Naive B cell (primary cell): Measurements from ENCODE around the gene TXLNB. TPM values are rescaled to one million over a fixed set of nuclear protein-coding genes. Genes with fewer than 3 reads are reported as not detected.
"Not testable (repeated sequence)": the region's sequence is repeated elsewhere in the genome, so short reads cannot be mapped to it uniquely, and the experiment has no call there.

Experiments used
- ATAC-seq, 2 donors: fragments of 150-1000 bp; cut with Tn5 transposase; 2 replicates each; pipeline ENCODE4 v1.10.0; 2021; ENCODE audit warnings: low read depth in 2 of 2, mild to moderate bottlenecking in 2 of 2, moderate library complexity in 2 of 2
- DNase-seq: peaks from one replicate; pipeline ENCODE4 v3.0.0; 2022
- H3K27ac Mint-ChIP-seq, 6 donors: one replicate each; pipeline ENCODE4 v1.8.0; 2020 to 2022; ENCODE audit warnings: mild to moderate bottlenecking in 6 of 6, mixed read lengths in 6 of 6, moderate library complexity in 5 of 6, inconsistent platforms in 2 of 6
- H3K27me3 Mint-ChIP-seq, 3 donors: one replicate each; pipeline ENCODE4 v1.8.0; 2021 to 2022; ENCODE audit warnings: mixed read lengths in 3 of 3, mild to moderate bottlenecking in 1 of 3
- H3K36me3 Mint-ChIP-seq, 2 donors: one replicate each; pipeline ENCODE4 v1.8.0; 2020 to 2022; ENCODE audit warnings: mixed read lengths in 2 of 2, inconsistent platforms in 1 of 2, mild to moderate bottlenecking in 1 of 2
- H3K4me1 Mint-ChIP-seq, 3 donors: one replicate each; pipeline ENCODE4 v1.8.0; 2020 to 2022; ENCODE audit warnings: mixed read lengths in 3 of 3, inconsistent platforms in 1 of 3, mild to moderate bottlenecking in 1 of 3, moderate library complexity in 1 of 3
- H3K4me3 Mint-ChIP-seq, 8 donors: one replicate each; pipeline ENCODE4 v1.8.0; 2020 to 2022; ENCODE audit warnings: mild to moderate bottlenecking in 8 of 8, mixed read lengths in 8 of 8, moderate library complexity in 8 of 8, inconsistent platforms in 2 of 8
- H3K9me3 Mint-ChIP-seq, 7 donors: one replicate each; pipeline ENCODE4 v1.8.0; 2020 to 2022; ENCODE audit warnings: mixed read lengths in 7 of 7, mild to moderate bottlenecking in 5 of 7, inconsistent platforms in 2 of 7, moderate library complexity in 1 of 7
- polyA plus RNA-seq, 6 donors: library from polyadenylated mRNA; unstranded; fragments of 300-500 nt; fragmentation: Illumina TruSeq; gene quantifications; one replicate each; pipeline ENCODE4 v1.2.3, GENCODE V29; 2021; ENCODE audit warnings: low read depth in 6 of 6

The TXLNB gene
- polyA plus RNA-seq, 6 donors from 2014 or later = 0.35 to 2.1 (median 0.74) TPM

DNA sequence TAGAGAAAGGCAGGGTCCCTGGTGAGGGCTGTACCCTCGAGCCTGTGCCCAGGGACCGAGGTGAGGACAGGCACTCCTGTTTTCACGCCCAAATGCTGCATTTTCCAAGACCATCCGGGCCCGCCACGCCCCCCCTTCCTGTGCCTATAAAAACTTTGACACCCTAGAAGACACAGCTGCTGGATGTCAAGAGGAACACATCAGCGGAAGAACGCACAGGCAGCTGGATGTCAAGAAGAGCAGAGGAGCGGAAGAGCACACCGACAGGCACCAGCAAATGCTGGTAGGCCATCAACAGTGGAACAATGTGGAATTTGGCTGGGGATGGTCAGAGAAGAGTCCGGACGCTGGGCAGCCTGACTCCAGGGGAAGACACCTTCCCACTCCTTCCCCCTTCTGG is 56.1 kb downstream of the TXLNB start:
- DNase-seq (no peak), ATAC-seq (no peak)
- no peak overlapping the region for H3K27ac Mint-ChIP-seq
- H3K4me3 Mint-ChIP-seq = no peak overlapping the region
- no peaks in the 10 kb centered on the region for H3K4me1 Mint-ChIP-seq
- H3K36me3 Mint-ChIP-seq = peaks cover 8 to 12% of the 10 kb centered on the region in 2 donors
- no peaks in the 10 kb centered on the region for H3K27me3 Mint-ChIP-seq
- H3K9me3 Mint-ChIP-seq = peaks cover 0 to 14% (median 7%) of the 10 kb centered on the region in 7 donors

DNA sequence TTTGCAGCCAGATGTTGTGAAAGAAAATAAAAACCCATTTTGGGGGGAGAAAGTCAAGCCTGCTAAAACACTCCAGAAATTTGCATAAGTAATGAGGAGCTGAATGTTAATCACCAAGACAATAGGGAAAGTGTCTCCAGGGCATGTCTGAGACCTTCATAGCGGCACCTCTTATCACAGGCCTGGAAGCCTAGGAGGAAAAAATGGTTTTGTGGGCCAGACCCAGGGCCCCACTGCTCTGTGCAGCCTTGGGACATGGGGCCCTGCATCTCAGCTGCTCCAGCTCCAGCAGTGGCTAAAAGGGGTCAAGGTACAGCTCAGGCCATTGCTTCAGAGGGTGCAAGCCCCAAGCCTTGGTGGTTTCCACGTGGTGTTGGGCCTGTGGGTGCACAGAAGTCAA is 57.6 kb downstream of the TXLNB start:
- H3K36me3 Mint-ChIP-seq = peaks cover 8 to 12% of the 10 kb centered on the region in 2 donors
- not testable (repeated sequence) for ATAC-seq, H3K27me3 Mint-ChIP-seq, H3K27ac Mint-ChIP-seq, H3K4me1 Mint-ChIP-seq, DNase-seq, H3K4me3 Mint-ChIP-seq
- peaks cover 0 to 14% (median 7%) of the 10 kb centered on the region in 7 donors for H3K9me3 Mint-ChIP-seq

DNA sequence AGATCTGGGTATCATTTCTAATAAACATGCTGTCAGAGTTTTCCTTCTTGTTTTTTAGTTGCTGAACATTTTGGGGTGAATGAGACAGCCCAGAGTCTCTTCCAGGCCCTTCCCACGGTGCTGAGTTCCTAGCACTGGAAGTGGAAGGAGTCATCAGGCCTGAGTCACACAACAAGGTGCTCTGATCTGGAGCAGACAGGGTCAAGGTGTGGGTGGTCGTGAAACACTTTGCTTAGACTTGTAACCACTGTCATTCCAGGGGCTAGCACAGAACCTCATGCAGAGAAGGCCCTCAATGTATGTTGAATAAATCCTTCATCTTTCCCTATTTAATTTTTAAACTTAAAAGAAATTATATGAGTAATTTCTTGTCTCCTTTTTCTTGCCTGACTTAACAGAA is 60.6 kb downstream of the TXLNB start:
- ATAC-seq (no peak), DNase-seq (no peak)
- Mint-ChIP-seq H3K36me3 (peaks cover 4 to 8% of the 10 kb centered on the region in 2 donors), H3K9me3 (peaks cover 0 to 14% (median 7%) of the 10 kb centered on the region in 7 donors), H3K27me3 (no peaks in the 10 kb centered on the region), H3K27ac (peak overlapping the region in 1 of 6 donors; percentile 67), H3K4me3 (no peak overlapping the region), H3K4me1 (peaks cover 0 to 11% (median 0%) of the 10 kb centered on the region in 3 donors)

DNA sequence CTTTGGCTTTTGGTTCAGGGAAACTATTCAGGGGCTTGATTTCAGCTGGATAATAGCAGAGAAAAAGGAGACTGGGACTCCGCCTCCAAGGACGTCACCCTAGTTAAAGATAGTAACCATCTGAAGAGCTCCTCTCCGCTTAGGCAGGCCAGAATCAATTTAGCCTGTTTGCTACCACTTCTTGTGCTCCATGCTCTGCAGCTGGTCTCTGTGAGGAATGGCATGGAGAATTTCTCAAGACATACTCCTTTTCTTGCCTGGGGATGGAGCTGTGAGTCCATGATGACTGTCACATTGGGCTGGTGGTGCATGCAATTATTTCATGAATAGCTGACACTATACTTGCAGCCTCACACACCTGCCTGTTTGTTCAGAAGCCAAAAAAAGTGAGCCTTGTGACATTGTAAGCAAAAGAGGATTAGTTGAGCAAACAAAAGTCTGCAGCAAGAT is 61.4 kb downstream of the TXLNB start:
- Mint-ChIP-seq H3K27me3 (no peaks in the 10 kb centered on the region), H3K27ac (no peak overlapping the region), H3K4me3 (no peak overlapping the region), H3K36me3 (peaks cover 4 to 8% of the 10 kb centered on the region in 2 donors), H3K4me1 (peaks cover 0 to 11% (median 0%) of the 10 kb centered on the region in 3 donors), H3K9me3 (peaks cover 0 to 14% (median 7%) of the 10 kb centered on the region in 7 donors)
- ATAC-seq (no peak), DNase-seq (no peak)

DNA sequence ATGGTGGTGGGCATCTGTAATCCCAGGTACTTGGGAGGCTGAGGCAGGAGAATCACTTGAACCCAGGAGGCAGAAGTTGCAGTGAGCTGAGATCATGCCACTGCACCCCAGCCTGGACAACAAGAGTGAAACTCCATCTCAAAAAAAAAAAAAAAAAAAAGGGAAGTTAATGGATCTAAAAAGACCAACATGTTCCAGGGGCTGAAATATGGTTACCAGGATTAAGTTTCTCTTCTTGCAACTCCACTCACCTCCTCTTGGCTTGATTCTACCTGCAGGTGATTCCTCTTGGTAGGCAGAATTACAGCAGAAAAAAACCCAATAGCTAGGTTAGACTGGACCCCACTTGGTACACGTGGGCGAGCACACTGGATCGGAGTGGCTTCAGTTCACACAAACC is 63.4 kb downstream of the TXLNB start:
- peak overlapping the region in 1 of 6 donors; percentile 49 for H3K27ac Mint-ChIP-seq
- DNase-seq, ATAC-seq, H3K4me3 Mint-ChIP-seq, H3K9me3 Mint-ChIP-seq, H3K36me3 Mint-ChIP-seq, H3K27me3 Mint-ChIP-seq: not testable (repeated sequence)
- H3K4me1 Mint-ChIP-seq = peaks cover 0 to 11% (median 0%) of the 10 kb centered on the region in 3 donors

DNA sequence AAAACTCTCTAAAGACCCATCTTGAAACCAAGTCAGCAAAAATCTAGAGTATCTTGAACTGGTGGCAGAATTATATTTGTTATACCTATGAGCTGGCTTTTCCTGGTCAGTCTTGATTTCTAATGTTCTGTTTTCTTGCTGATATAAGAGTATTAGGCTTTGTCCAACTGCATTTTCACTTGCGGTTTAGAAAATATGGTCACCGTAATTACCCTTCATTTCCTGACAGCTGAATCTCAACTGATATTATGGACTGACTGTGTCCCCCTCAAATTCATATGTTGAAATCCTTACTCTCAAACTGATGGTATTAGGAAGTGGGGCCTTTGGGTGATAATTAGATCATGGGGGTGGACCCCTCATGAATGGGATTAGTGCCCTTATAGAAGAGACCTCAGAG is 72.1 kb downstream of the TXLNB start:
- Mint-ChIP-seq H3K4me3 (no peak overlapping the region), H3K27me3 (no peaks in the 10 kb centered on the region), H3K27ac (peak overlapping the region in 1 of 6 donors; percentile 27), H3K36me3 (no peaks in the 10 kb centered on the region), H3K9me3 (peaks cover 0 to 4% (median 0%) of the 10 kb centered on the region in 7 donors), H3K4me1 (peaks cover 3 to 14% (median 7%) of the 10 kb centered on the region in 3 donors)
- ATAC-seq = no peak
- no peak for DNase-seq

DNA sequence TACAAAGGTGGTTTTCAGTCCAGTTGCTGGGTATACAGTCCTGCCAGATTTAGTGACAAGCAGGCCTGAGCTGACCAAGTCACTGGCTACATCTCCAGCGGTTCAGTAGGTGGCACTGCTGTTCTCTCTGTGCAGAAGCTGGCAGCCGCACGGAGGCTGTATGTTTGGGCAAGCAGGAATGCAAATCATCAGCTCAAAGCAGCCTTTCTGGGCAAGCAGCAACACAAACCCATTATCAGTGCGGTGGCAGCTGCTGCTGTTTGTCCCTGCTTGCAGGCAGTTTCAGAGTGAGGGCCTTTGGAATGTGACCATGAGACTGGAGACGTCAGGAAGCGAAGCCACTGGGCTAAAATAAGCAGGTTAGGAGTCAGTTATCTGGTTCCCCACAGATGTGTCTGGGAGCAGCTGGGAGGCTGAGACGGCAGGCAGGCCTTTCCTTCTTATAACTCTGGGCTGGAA is 72.5 kb downstream of the TXLNB start:
- DNase-seq = peak; percentile 56
- Mint-ChIP-seq H3K4me3 (peak overlapping the region in 4 of 8 donors; percentile 13 to 81 (median 66)), H3K4me1 (peaks cover 3 to 14% (median 7%) of the 10 kb centered on the region in 3 donors), H3K36me3 (no peaks in the 10 kb centered on the region), H3K27me3 (no peaks in the 10 kb centered on the region), H3K9me3 (peaks cover 0 to 4% (median 0%) of the 10 kb centered on the region in 7 donors), H3K27ac (peak overlapping the region in 4 of 6 donors; percentile 1 to 44 (median 20))
- peak; percentile 100 for ATAC-seq

DNA sequence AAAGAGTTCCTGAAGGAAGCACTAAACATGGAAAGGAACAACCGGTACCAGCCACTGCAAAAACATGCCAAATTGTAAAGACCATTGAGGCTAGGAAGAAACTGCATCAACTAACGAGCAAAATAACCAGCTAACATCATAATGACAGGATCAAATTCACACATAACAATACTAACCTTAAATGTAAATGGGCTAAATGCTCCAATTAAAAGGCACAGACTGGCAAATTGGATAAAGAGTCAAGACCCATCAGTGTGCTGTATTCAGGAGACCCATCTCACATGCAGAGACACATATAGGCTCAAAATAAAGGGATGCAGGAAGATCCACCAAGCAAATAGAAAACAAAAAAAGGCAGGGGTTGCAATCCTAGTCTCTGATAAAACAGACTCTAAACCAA is 79.3 kb downstream of the TXLNB start:
- ATAC-seq, H3K27ac Mint-ChIP-seq, H3K27me3 Mint-ChIP-seq, DNase-seq, H3K4me3 Mint-ChIP-seq, H3K4me1 Mint-ChIP-seq: not testable (repeated sequence)
- Mint-ChIP-seq H3K9me3 (peaks cover 5 to 39% (median 24%) of the 10 kb centered on the region in 7 donors), H3K36me3 (peaks cover 0 to 33% of the 10 kb centered on the region in 2 donors)

DNA sequence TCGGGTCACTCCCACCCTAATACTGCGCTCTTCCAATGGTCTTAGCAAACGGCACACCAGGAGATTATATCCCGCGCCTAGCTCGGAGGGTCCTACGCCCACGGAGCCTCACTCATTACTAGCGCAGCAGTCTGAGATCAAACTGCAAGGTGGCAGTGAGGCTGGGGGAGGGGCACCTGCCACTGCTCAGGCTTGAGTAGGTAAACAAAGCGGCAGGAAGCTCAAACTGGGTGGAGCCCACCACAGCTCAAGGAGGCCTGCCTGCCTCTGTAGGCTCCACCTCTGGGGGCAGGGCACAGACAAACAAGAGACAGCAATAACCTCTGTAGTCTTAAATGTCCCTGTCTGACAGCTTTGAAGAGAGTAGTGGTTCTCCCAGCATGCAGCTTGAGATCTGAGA is 81.0 kb downstream of the TXLNB start:
- Mint-ChIP-seq H3K36me3 (peaks cover 0 to 43% of the 10 kb centered on the region in 2 donors), H3K9me3 (peaks cover 7 to 56% (median 40%) of the 10 kb centered on the region in 7 donors)
- DNase-seq, H3K4me3 Mint-ChIP-seq, ATAC-seq, H3K4me1 Mint-ChIP-seq, H3K27ac Mint-ChIP-seq, H3K27me3 Mint-ChIP-seq: not testable (repeated sequence)

DNA sequence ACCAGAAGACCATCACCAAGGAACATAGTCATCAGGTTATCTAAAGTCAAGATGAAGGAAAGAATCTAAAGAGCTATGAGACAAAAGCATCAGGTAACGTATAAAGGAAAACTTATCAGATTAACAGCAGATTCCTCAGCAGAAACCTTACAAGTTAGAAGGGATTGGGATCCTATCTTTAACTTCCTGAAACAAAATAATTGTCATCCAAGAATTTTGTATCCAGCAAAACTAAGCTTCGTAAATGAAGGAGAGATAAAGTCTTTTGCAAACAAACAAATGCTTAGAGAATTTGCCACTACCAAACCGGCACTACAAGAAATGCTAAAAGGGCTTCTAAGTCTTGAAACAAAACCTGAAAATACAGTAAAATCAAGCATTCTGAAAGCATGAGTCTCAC is 86.0 kb downstream of the TXLNB start:
- no peak for ATAC-seq
- Mint-ChIP-seq H3K27me3 (peaks cover 0 to 5% (median 0%) of the 10 kb centered on the region in 3 donors), H3K9me3 (peaks cover 3 to 63% (median 43%) of the 10 kb centered on the region in 7 donors), H3K36me3 (peaks cover 10 to 36% of the 10 kb centered on the region in 2 donors), H3K27ac (no peak overlapping the region), H3K4me1 (peaks cover 0 to 4% (median 0%) of the 10 kb centered on the region in 3 donors), H3K4me3 (no peak overlapping the region)
- no peak for DNase-seq

DNA sequence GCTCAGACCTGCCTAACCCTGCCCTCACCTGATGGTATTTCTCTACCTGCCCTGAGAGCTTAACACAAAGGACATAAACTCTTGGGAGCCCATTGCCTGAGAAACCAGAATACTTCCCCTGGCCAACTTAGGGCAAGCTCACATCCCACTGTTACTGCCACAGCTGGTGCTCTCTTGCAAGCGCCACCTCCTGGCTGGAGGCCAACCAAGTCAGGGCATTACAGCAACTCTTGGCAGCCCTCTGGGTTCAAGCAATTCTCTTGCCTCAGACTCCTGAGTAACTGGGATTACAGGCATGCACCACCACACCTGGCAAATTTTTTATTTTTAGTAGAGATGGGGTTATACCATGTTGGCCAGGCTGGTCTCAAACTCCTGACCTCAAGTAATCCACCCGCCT is 86.8 kb downstream of the TXLNB start:
- Mint-ChIP-seq H3K9me3 (peaks cover 3 to 55% (median 38%) of the 10 kb centered on the region in 7 donors), H3K36me3 (peaks cover 10 to 35% of the 10 kb centered on the region in 2 donors), H3K4me1 (no peaks in the 10 kb centered on the region), H3K27ac (no peak overlapping the region), H3K4me3 (peak overlapping the region in 1 of 8 donors; percentile 35), H3K27me3 (peaks cover 0 to 5% (median 0%) of the 10 kb centered on the region in 3 donors)
- ATAC-seq (no peak), DNase-seq (no peak)

DNA sequence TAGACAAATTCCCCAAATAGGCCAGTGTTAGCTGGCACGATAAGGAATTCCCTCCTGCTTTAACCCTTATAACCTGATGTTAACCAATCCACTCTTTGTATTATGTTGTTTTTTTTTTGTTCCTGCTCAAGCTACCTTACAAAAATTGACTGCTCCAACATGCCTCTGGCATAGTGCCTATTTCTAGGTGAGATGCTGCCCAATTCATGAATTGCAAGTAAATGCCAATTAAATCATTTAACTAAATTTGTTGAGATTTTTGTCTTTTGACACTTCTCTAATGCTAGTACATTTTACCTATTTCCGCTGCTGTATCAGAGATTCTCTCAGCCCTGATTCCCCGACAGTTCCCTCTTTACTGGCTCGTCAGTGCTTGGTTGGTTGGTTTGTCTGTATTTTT is 90.4 kb downstream of the TXLNB start:
- Mint-ChIP-seq H3K27me3 (no peaks in the 10 kb centered on the region), H3K36me3 (peaks cover 0 to 13% of the 10 kb centered on the region in 2 donors), H3K27ac (peak overlapping the region in 1 of 6 donors; percentile 52), H3K9me3 (peaks cover 0 to 22% (median 13%) of the 10 kb centered on the region in 7 donors), H3K4me1 (peaks cover 0 to 7% (median 3%) of the 10 kb centered on the region in 3 donors), H3K4me3 (no peak overlapping the region)
- ATAC-seq (no peak), DNase-seq (no peak)

DNA sequence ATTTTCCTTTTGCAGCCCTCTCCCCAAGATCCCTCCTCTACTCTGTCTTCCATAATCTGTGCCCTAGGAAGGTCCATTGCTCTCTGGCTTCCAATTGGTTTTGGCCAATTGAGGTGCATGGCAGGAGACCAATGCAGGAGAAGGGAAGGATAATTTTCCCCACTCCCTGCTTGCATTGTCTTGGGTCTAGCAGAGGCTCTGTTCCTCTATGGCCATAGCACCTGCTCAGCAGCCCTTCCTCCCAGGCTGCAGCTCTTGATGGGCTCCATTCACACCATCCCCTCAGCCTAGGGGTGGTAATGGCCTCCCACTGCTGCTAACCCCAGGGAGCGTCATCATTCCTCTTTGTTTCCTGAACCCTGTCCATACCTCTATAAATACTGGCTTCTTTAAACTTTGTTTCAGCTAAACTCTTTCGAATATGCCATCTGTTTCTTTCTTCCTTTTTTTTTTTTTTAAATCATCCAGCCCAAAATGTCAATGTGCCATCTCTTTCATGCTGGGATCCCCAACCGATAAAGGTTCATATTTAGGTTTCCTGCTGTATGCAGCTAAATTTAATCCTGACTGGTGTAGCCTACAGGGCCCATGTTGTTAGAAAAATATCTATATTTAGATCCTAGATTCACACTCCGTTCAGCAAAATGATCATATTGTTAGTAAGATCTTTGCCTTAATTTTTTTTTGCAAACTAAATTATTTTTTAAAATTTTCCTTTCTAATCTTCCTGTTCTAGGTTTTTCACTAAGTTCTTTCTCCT is 93.1 kb downstream of the TXLNB start:
- Mint-ChIP-seq H3K4me3 (no peak overlapping the region), H3K27ac (peak overlapping the region in 1 of 6 donors; percentile 34), H3K27me3 (no peaks in the 10 kb centered on the region), H3K4me1 (peaks cover 0 to 7% (median 3%) of the 10 kb centered on the region in 3 donors), H3K36me3 (peaks cover 0 to 13% of the 10 kb centered on the region in 2 donors), H3K9me3 (peaks cover 0 to 8% (median 2%) of the 10 kb centered on the region in 7 donors)
- DNase-seq (no peak), ATAC-seq (no peak)

DNA sequence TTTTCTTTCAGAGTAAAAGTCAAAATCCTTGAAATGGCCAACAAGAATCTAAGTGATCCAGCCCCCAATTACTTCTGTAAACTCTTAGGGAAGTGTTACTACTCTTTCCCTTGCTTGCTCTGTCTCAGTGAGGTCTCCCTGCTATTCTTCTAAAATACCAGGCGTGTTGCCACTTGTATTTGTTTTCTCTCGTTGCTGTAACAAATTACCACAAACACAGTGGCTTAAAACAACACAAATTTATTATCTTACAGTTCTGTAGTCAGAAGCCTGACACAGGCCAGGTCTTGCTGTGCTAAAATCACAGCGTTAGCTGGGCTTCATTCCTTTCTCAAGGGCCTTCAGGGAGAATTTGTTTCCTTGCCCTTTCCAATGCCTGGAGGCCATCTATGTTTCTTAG is 97.1 kb downstream of the TXLNB start:
- no peak overlapping the region for H3K4me3 Mint-ChIP-seq
- ATAC-seq = no peak

More for the DNA sequence above, 97.1 kb downstream of the TXLNB start:
- H3K9me3 Mint-ChIP-seq = peaks cover 0 to 3% (median 0%) of the 10 kb centered on the region in 7 donors
- peaks cover 0 to 7% of the 10 kb centered on the region in 2 donors for H3K36me3 Mint-ChIP-seq
- no peak overlapping the region for H3K27ac Mint-ChIP-seq
- DNase-seq = no peak
- H3K27me3 Mint-ChIP-seq = no peaks in the 10 kb centered on the region
- H3K4me1 Mint-ChIP-seq = peaks cover 0 to 7% (median 3%) of the 10 kb centered on the region in 3 donors
